ENCODE results near the gene TGFBRAP1.
A peak's percentile ranks its signal among the peaks of the same experiment; 100 is the strongest.

Gene TGFBRAP1

GRCh38 chr2:105299290-105299689, 30.2 kb downstream of the TGFBRAP1 start:
- in situ Hi-C loops (cut with HindIII; ENCODE audit: low pct_ligation_motif_present, low sequenced_read_pairs), result no loop called here
- no peak for DNase-seq
- Histone ChIP-seq H3K36me3 (replicated peaks) (no peaks in the 10 kb centered on the region), H3K4me3 (ENCODE audit: low read depth, low read length) (no peak overlapping the region), H3K27me3 (replicated peaks) (no peaks in the 10 kb centered on the region), H3K27ac (no peak overlapping the region)
- no peak for TF ChIP-seq CTCF (IDR thresholded peaks at IDR 0.05; ENCODE audit: low read depth, low read length, missing control alignments)

GRCh38 chr2:105298017-105298416, 31.5 kb downstream of the TGFBRAP1 start:
- Histone ChIP-seq H3K27ac (no peak overlapping the region), H3K4me3 (ENCODE audit: low read depth, low read length) (no peak overlapping the region), H3K36me3 (replicated peaks) (no peaks in the 10 kb centered on the region), H3K27me3 (replicated peaks) (no peaks in the 10 kb centered on the region)
- TF ChIP-seq CTCF (IDR thresholded peaks at IDR 0.05; ENCODE audit: low read depth, low read length, missing control alignments), result no peak
- DNase-seq, result no peak
- in situ Hi-C loops (cut with HindIII; ENCODE audit: low pct_ligation_motif_present, low sequenced_read_pairs), result no loop called here

GRCh38 chr2:105297216-105297615, 32.3 kb downstream of the TGFBRAP1 start:
- TF ChIP-seq CTCF (IDR thresholded peaks at IDR 0.05; ENCODE audit: low read depth, low read length, missing control alignments), result no peak
- Histone ChIP-seq H3K27ac (no peak overlapping the region), H3K4me3 (ENCODE audit: low read depth, low read length) (no peak overlapping the region), H3K27me3 (replicated peaks) (no peaks in the 10 kb centered on the region), H3K36me3 (replicated peaks) (no peaks in the 10 kb centered on the region)
- no peak for DNase-seq
- in situ Hi-C loops (cut with HindIII; ENCODE audit: low pct_ligation_motif_present, low sequenced_read_pairs), result no loop called here

GRCh38 chr2:105296017-105296611, 33.4 kb downstream of the TGFBRAP1 start:
- H3K36me3 ChIP-seq (replicated peaks), result peaks cover 2% of the 10 kb centered on the region
- TF ChIP-seq CTCF (IDR thresholded peaks at IDR 0.05; ENCODE audit: low read depth, low read length, missing control alignments), result no peak
- no peak overlapping the region for H3K4me3 ChIP-seq (ENCODE audit: low read depth, low read length)
- H3K27ac ChIP-seq, result no peak overlapping the region
- no peaks in the 10 kb centered on the region for H3K27me3 ChIP-seq (replicated peaks)
- in situ Hi-C loops (cut with HindIII; ENCODE audit: low pct_ligation_motif_present, low sequenced_read_pairs), result no loop called here
- DNase-seq, result no peak

GRCh38 chr2:105294844-105295481, 34.6 kb downstream of the TGFBRAP1 start:
- peak; percentile 79 for TF ChIP-seq CTCF (IDR thresholded peaks at IDR 0.05; ENCODE audit: low read depth, low read length, missing control alignments)
- in situ Hi-C loops (cut with HindIII; ENCODE audit: low pct_ligation_motif_present, low sequenced_read_pairs), result no loop called here
- Histone ChIP-seq H3K36me3 (replicated peaks) (peaks cover 8% of the 10 kb centered on the region), H3K27me3 (replicated peaks) (no peaks in the 10 kb centered on the region), H3K4me3 (ENCODE audit: low read depth, low read length) (no peak overlapping the region), H3K27ac (no peak overlapping the region)
- peak; percentile 77 for DNase-seq

GRCh38 chr2:105294046-105294445, 35.5 kb downstream of the TGFBRAP1 start:
- no peak overlapping the region for H3K4me3 ChIP-seq (ENCODE audit: low read depth, low read length)
- peaks cover 8% of the 10 kb centered on the region for H3K36me3 ChIP-seq (replicated peaks)
- in situ Hi-C loops (cut with HindIII; ENCODE audit: low pct_ligation_motif_present, low sequenced_read_pairs), result no loop called here
- no peaks in the 10 kb centered on the region for H3K27me3 ChIP-seq (replicated peaks)
- no peak for TF ChIP-seq CTCF (IDR thresholded peaks at IDR 0.05; ENCODE audit: low read depth, low read length, missing control alignments)
- DNase-seq, result no peak
- H3K27ac ChIP-seq, result no peak overlapping the region

Data from brain microvascular endothelial cell (primary cell).